HUES6 (cell line): ENCODE results near the gene DUSP3.

ENCODE experiments used
- H3K27ac ChIP-seq: 2 replicates; pipeline ENCODE4 v1.7.0; 2013; ENCODE audit warnings: low read depth, mild to moderate bottlenecking, low read length, inconsistent platforms
- H3K27me3 ChIP-seq: 2 replicates; pipeline ENCODE4 v1.6.1; 2013; ENCODE audit warnings: low read length; ENCODE audit not compliant: control insufficient read depth, insufficient read depth
- H3K36me3 ChIP-seq: 2 replicates; pipeline ENCODE4 v1.6.1; 2013; ENCODE audit warnings: low read length; ENCODE audit not compliant: control insufficient read depth, insufficient read depth
- H3K4me1 ChIP-seq: 2 replicates; pipeline ENCODE4 v1.6.1; 2013; ENCODE audit warnings: low read length; ENCODE audit not compliant: control insufficient read depth, insufficient read depth
- H3K4me3 ChIP-seq: 2 replicates; pipeline ENCODE4 v1.5.1; 2013; ENCODE audit warnings: low read depth, low read length
- H3K9ac ChIP-seq: one replicate; pipeline ENCODE4 v1.6.1; 2013; ENCODE audit warnings: mild to moderate bottlenecking, low read length
- H3K9me3 ChIP-seq: 2 replicates; pipeline ENCODE4 v1.6.1; 2013; ENCODE audit warnings: low read depth, low read length; ENCODE audit not compliant: control insufficient read depth, insufficient read depth

DUSP3 gene

DNA sequence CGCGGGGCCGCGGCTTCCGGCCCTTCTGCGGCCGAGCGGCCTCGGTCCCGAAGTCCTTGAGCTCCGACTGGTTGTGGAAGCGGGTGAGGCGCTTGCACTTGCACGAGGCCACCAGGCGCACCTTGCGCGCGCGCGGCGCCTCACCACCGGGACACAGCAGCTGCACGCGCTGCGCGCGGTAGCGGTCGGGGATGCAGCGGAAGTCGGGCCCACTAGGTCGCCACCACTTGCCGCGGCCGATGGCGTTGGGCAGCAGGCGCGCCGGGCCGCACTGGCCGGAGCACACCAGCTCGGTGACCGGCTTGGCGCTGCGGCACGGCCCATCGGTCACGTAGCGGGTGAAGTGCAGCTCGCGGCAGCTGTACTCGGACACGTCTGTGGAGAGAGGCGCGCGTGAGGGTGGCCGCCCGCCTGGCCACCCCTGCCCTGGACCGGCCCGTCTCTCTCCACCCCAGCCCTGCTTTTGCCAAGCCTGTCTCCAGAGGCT is 23.3 kb downstream of the DUSP3 start:
- Histone ChIP-seq H3K27me3 (peaks cover 30% of the 10 kb centered on the region), H3K9me3 (no peaks in the 10 kb centered on the region), H3K36me3 (no peaks in the 10 kb centered on the region), H3K4me1 (peaks cover 29% of the 10 kb centered on the region), H3K9ac (no peak overlapping the region), H3K27ac (no peak overlapping the region), H3K4me3 (peak overlapping the region; percentile 52)

DNA sequence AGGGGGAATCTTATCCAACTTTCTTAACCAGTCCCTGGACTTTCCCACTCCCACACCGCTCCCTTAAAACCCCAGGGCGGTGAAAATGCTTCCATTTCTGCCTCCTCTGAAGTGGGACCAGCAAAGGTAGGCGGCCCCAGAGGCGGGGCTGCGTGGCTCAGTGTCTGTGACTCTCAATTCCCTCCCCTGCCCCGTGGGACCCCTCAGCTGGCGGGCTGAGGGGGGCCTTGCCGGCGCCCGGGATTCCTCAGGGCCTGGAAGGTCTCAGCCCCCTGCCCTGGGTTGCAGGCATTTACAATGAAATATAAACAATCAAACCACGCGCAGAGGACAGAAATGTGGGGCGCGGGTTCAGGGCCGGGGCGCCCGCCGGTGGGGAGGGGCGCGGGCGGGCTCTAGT is 23.8 kb downstream of the DUSP3 start:
- Histone ChIP-seq H3K27me3 (peaks cover 30% of the 10 kb centered on the region), H3K9ac (no peak overlapping the region), H3K4me1 (peaks cover 27% of the 10 kb centered on the region), H3K4me3 (peak overlapping the region; percentile 52; the same call in 1 of the 2 replicates), H3K27ac (no peak overlapping the region), H3K9me3 (no peaks in the 10 kb centered on the region), H3K36me3 (no peaks in the 10 kb centered on the region)

DNA sequence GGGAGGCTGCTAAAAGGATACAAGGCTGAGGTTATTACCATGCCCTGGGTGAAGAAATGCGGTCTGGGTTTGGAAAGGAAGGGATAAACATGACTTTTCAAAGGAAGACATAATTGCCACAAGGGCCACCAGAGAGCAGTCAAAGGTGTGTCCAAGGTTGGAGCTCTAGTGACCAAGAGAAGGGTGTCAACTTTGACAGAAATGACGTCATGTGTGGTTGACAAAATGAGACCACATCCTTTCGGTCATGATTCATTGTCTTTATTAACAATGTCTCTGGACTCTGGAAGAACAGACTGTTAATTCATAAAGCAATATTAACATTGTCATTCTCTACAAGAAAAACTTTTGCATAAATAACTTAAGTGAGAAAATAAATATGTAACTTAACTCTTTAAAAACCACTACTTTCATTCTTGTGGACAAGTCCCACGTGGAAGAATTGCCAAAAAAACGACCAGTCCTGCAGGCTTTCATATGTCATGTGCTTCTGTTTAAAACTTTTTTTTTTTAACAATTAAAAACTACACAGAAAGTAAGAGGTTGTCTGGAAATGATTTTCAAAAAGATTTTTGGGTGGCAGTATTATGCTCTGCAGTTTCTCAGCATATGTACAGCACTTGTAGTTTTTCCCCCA is 25.2 kb downstream of the DUSP3 start:
- Histone ChIP-seq H3K27ac (no peak overlapping the region), H3K4me1 (peaks cover 23% of the 10 kb centered on the region), H3K9me3 (no peaks in the 10 kb centered on the region), H3K9ac (no peak overlapping the region), H3K27me3 (peaks cover 30% of the 10 kb centered on the region), H3K4me3 (no peak overlapping the region), H3K36me3 (no peaks in the 10 kb centered on the region)

DNA sequence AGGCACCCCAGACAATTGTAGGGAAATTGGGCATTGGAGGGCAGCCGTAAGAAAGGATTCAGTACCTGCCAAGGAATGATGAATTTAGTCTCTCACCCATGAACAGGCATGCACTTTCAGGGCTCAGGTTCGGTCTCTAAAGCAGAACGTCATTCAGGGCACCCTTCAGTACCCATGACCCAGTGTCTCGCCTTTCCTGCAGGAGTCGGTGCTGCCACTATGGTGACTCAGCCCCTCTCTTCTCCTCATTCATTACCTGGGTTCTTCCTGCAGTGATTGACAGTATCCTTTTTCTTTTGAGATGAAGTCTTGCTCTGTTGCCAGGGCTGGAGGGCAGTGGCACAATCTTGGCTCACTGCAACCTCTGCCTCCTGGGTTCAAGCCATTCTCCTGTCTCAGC is 28.6 kb downstream of the DUSP3 start:
- no peak overlapping the region for H3K9ac ChIP-seq
- H3K9me3 ChIP-seq = no peaks in the 10 kb centered on the region
- no peaks in the 10 kb centered on the region for H3K36me3 ChIP-seq
- H3K4me1 ChIP-seq = peaks cover 18% of the 10 kb centered on the region
- H3K27me3 ChIP-seq = peaks cover 11% of the 10 kb centered on the region
- H3K4me3 ChIP-seq = no peak overlapping the region
- H3K27ac ChIP-seq = no peak overlapping the region

DNA sequence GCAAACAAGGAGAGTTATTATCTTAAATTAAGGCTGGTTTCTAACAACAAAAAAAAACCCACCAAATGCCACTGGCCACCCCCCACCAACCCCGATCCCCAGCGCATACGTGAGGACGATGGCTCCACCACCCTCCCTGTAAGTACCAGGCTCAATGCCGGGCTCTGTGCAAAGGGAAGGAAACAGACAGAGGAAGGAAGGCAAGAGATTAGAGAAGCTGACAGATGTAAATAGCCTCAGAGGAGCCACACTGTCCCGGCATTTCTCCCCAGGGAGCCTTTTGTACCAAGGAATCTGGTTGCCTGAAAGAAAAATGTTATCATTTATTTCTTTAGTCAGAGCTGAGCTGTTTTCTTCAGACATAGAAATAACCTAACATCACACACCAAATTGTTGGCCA is 33.2 kb downstream of the DUSP3 start:
- peaks cover 16% of the 10 kb centered on the region for H3K4me1 ChIP-seq
- H3K27me3 ChIP-seq = no peaks in the 10 kb centered on the region
- H3K36me3 ChIP-seq = no peaks in the 10 kb centered on the region
- no peaks in the 10 kb centered on the region for H3K9me3 ChIP-seq
- H3K4me3 ChIP-seq = no peak overlapping the region
- no peak overlapping the region for H3K27ac ChIP-seq
- no peak overlapping the region for H3K9ac ChIP-seq

DNA sequence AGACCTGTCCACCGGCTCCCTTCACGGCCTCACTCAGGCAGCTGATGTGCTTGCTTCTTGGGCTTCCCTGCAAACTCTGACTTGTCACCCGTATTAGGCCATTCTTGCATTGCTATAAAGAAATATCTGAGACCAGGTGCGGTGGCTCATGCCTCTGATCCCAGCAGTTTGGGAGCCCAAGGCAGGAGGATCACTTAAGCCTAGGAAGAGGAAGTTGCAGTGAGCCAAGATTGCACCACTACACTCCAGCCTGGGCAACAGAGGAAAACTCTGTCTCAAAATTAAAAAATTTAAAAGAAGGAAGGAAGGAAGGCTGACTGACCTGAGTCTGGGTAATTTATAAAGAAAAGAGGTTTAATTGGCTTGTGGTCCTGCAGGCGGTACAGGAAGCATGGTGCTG is 37.1 kb downstream of the DUSP3 start:
- H3K9me3 ChIP-seq = no peaks in the 10 kb centered on the region
- no peak overlapping the region for H3K27ac ChIP-seq
- no peak overlapping the region for H3K4me3 ChIP-seq
- no peaks in the 10 kb centered on the region for H3K36me3 ChIP-seq
- peaks cover 16% of the 10 kb centered on the region for H3K4me1 ChIP-seq
- H3K9ac ChIP-seq = no peak overlapping the region
- no peaks in the 10 kb centered on the region for H3K27me3 ChIP-seq

DNA sequence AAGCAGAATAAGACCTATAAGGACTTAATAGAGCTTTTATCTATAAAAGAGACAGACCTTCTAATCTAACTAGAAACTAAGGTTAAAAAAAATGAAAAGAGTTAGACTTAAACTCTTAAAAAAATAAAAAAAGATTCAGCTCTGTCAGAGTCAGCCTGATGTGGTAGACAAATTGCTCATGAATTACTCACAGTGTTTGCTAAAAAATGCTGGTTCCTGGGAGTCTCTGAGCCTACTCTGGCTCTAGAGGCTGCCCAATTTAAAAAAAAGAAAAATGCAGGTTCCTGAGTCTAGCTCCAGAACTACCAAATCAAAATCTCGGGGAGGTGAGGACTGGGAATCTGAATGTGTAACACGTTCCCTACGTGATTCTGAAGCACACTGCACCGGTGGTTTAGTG is 38.2 kb downstream of the DUSP3 start:
- H3K27ac ChIP-seq = no peak overlapping the region
- H3K9me3 ChIP-seq = no peaks in the 10 kb centered on the region
- H3K4me3 ChIP-seq = no peak overlapping the region
- H3K4me1 ChIP-seq = peaks cover 20% of the 10 kb centered on the region
- no peaks in the 10 kb centered on the region for H3K36me3 ChIP-seq
- H3K9ac ChIP-seq = no peak overlapping the region
- no peaks in the 10 kb centered on the region for H3K27me3 ChIP-seq

DNA sequence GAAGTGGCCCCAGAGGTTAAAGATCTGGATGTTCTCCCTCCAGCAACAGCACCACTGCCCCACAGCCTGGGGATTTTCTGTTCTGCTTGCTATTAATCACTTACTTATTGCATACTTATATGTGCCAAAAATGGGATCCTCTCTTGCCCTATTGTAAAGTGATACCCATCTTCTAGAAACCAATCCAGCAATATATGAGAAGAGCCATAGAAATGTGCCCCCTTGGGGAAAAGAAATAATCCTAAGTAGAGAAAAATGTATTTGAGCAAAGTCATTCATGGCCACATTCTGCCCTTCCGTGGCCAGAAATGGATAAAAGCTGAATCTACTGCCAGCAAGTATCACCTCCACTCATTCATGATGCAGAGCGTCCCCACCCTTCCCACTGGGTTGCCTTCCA is 41.1 kb downstream of the DUSP3 start:
- no peak overlapping the region for H3K9ac ChIP-seq
- no peaks in the 10 kb centered on the region for H3K27me3 ChIP-seq
- no peak overlapping the region for H3K27ac ChIP-seq
- no peaks in the 10 kb centered on the region for H3K36me3 ChIP-seq
- H3K4me3 ChIP-seq = no peak overlapping the region
- H3K4me1 ChIP-seq = peaks cover 14% of the 10 kb centered on the region
- peaks cover 20% of the 10 kb centered on the region for H3K9me3 ChIP-seq

DNA sequence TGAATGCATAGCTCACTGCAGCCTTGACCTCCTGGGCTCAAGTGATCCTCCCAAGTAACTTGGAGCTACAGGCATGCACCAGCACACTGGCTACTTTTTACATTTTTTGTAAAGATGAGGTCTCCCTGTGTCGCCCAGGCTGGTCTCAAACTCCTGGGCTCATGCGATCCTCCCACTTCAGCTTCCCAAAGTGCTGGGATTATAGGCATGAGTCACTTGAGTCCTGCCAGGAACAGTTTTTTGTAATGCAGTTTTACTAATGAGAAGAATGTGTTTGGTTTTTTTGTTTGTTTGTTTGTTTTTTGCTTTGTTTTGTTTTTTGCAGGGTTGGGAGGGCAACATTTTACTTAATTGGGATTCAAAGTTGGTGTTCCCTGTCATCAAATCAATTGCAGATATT is 42.4 kb downstream of the DUSP3 start:
- peaks cover 14% of the 10 kb centered on the region for H3K4me1 ChIP-seq
- peaks cover 28% of the 10 kb centered on the region for H3K9me3 ChIP-seq
- H3K27me3 ChIP-seq = no peaks in the 10 kb centered on the region
- H3K4me3 ChIP-seq = no peak overlapping the region
- H3K36me3 ChIP-seq = no peaks in the 10 kb centered on the region
- no peak overlapping the region for H3K9ac ChIP-seq
- no peak overlapping the region for H3K27ac ChIP-seq

DNA sequence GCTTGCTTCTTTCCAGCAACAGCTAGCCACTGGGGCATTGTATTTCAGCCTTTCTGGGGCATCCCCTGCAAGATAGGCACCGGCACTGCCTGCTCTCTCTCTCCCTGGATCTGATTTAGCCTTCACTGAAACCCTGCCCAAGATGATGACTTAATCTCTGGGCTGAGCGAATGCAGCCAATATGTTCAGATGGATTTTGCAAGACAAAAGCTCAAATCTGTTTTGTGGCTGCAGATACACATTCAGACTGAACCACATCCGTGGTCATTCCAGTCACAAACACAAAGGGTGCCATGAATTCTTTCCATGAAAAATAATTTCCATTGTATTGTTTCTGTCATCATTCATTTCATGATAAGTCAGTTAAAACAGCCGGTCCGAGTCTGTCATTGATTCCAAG is 44.4 kb downstream of the DUSP3 start:
- no peaks in the 10 kb centered on the region for H3K27me3 ChIP-seq
- H3K9ac ChIP-seq = no peak overlapping the region
- H3K27ac ChIP-seq = no peak overlapping the region
- peaks cover 39% of the 10 kb centered on the region for H3K9me3 ChIP-seq
- H3K36me3 ChIP-seq = no peaks in the 10 kb centered on the region
- H3K4me1 ChIP-seq = peaks cover 14% of the 10 kb centered on the region
- no peak overlapping the region for H3K4me3 ChIP-seq

DNA sequence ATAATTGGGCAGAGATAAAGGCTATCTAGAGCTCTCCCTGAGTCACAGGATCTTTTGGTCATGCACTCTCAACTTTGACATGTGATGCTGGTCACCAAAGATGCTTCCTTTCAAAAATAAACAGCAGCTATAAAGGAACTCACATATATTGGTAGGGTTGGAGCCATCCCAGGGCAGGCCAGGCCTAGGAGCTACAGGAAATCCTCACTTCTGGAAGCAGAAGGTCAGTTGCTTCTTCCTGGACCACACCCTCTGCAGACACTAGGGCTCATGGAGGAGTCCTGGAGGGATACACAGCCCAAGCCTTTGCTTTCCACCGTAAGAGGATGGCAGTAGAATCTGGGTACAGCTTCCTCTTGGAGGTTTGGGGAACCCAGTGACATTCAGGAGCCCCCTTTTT is 44.8 kb downstream of the DUSP3 start:
- H3K4me1 ChIP-seq = peaks cover 14% of the 10 kb centered on the region
- peaks cover 39% of the 10 kb centered on the region for H3K9me3 ChIP-seq
- H3K36me3 ChIP-seq = no peaks in the 10 kb centered on the region
- no peak overlapping the region for H3K4me3 ChIP-seq
- no peaks in the 10 kb centered on the region for H3K27me3 ChIP-seq
- no peak overlapping the region for H3K27ac ChIP-seq
- H3K9ac ChIP-seq = no peak overlapping the region
